ENCODE results near the gene SEPTIN7. TPM values are rescaled to one million over a fixed set of nuclear protein-coding genes. Genes with fewer than 3 reads are reported as not detected.

Gene SEPTIN7
- total RNA-seq, 1 experiment from 2014 or later: 121 TPM

DNA sequence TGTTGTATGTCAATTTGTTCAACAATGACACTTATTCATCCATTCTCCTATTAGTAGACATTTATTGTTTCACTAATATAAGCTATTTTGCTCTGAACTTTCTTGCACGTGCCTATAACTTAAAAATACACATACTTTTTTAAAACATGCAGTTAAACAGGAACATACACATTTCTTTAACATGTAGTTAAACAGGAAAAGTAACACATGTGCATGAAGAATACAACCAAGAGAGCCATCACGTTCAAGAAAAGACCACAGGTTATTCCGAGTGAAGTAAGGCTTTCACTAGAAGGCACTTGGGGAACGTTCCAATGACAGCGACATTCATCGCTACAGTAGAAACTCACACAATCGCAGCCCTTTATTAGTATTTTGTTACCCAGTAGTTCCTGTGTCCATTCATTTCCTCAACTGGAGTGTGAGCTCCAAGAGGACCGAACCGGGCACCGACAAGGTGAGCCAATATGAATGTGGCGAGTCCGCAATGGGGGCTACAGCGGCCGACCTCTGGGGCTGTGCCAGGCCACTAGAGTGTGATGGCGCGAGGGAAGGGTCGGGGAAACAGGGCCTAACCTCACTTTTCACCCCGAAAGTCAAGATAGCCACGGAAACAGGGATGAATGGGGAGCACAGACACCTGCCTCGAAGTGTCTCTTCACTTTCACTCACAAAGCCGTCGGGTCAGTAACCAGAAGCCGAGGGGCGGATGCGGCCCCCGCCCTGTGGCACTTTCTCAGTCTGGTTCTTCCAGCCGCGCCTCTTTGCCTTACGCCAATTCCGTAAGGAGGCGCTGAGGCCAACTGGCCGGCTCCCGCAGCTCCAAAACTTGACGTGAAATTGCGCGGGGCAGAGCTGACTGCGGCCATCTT lies 775 bp upstream of the SEPTIN7 start:
- Histone ChIP-seq H3K4me2 (ENCODE audit: low read length) (peak overlapping the region; percentile 95), H3K27ac (ENCODE audit: low read length) (peak overlapping the region; percentile 90), H3K9me3 (ENCODE audit: low read length) (no peaks in the 10 kb centered on the region), H3K9ac (ENCODE audit: low read length) (peak overlapping the region; percentile 95), H3K27me3 (ENCODE audit: low read length) (no peaks in the 10 kb centered on the region), H4K20me1 (ENCODE audit: low read length) (peaks cover 25% of the 10 kb centered on the region), H3K79me2 (ENCODE audit: low read length) (peaks cover 46% of the 10 kb centered on the region), H2AFZ (ENCODE audit: low read length) (peak overlapping the region; percentile 86), H3K9me2 (replicated peaks; ENCODE audit: low read length) (no peaks in the 10 kb centered on the region), H3K4me3 (ENCODE audit: low read length) (peak overlapping the region; percentile 80), H3K4me1 (ENCODE audit: insufficient read depth, low read length) (peaks cover 20% of the 10 kb centered on the region), H3K36me3 (ENCODE audit: low read depth, low read length) (no peaks in the 10 kb centered on the region), H3F3A (ENCODE audit: low read length, unreplicated experiment) (no peaks in the 10 kb centered on the region)
- TF ChIP-seq, protein P1, sequence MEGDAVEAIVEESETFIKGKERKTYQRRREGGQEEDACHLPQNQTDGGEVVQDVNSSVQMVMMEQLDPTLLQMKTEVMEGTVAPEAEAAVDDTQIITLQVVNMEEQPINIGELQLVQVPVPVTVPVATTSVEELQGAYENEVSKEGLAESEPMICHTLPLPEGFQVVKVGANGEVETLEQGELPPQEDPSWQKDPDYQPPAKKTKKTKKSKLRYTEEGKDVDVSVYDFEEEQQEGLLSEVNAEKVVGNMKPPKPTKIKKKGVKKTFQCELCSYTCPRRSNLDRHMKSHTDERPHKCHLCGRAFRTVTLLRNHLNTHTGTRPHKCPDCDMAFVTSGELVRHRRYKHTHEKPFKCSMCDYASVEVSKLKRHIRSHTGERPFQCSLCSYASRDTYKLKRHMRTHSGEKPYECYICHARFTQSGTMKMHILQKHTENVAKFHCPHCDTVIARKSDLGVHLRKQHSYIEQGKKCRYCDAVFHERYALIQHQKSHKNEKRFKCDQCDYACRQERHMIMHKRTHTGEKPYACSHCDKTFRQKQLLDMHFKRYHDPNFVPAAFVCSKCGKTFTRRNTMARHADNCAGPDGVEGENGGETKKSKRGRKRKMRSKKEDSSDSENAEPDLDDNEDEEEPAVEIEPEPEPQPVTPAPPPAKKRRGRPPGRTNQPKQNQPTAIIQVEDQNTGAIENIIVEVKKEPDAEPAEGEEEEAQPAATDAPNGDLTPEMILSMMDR (conservative IDR thresholded peaks at IDR 0.05; ENCODE audit: low read depth, low read length): no peak
- no peak for TF ChIP-seq EZH2 (IDR thresholded peaks at IDR 0.05; ENCODE audit: low read length, unreplicated experiment)
- TF ChIP-seq EZH2phosphoT487 (IDR thresholded peaks at IDR 0.05; ENCODE audit: borderline replicate concordance, low read length): no peak
- peak; percentile 82 for DNase-seq
- CTCF ChIA-PET: interaction anchor here (1.0 to 1.4 kb wide), 2 partner anchors 64 to 90 kb away, joined by 3 to 6 read pairs; no protein-coding TSS in a partner anchor
- peak; percentile 51 for ATAC-seq
- POLR2A ChIA-PET (ENCODE audit: unreplicated experiment): interaction anchor here (0.6 to 1.0 kb wide), 2 partner anchors 15 to 81 kb away, joined by 3 to 6 read pairs; no protein-coding TSS in a partner anchor
- TSS peak; percentile 87 for BruUV-seq (replicated peaks)
- intact Hi-C loops (cut with micrococcal nuclease): loop anchor here (1.0 to 2.0 kb wide), 2 partner anchors 41 to 91 kb away; no protein-coding TSS in a partner anchor

DNA sequence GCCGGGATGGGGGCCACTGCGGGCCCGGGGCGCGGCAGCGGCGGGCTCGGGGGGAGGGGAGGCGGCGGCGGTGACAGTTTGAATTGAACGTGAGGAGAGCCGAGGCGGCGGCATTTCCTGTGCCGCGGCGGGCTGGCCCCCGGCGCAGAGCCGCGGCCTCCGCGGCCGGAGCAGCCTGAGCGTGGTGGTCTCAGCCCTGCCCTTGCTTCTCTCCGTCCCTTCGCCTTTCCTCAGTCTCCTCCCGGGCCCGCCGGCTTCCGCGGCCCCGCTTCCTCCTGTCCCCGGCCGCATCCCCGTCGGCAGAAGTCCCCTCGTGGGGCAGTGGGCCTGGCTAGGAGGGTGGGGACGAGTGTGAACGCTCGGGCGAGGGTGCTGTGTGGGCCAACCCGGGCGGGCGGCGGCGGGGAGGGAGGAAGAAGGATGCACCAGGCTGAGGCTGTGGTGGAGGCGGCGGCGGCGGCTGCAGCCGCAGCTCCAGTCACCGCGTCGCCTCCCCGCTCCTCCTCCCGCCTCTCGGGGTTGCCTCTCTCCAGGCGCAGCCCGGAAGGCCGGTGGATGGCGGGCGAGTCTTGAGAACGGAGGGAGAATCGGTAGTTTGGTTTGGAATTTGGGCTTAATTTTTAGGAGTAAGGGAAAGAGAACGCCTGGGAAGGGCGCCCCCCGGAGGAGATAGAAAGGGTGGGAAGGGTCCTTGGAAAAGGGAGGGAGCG lies 690 bp downstream of the SEPTIN7 start:
- peak overlapping the region; percentile 80 for H3K4me3 ChIP-seq (ENCODE audit: low read length)
- H4K20me1 ChIP-seq (ENCODE audit: low read length): peaks cover 34% of the 10 kb centered on the region
- H3K4me1 ChIP-seq (ENCODE audit: insufficient read depth, low read length): peaks cover 20% of the 10 kb centered on the region
- H3K36me3 ChIP-seq (ENCODE audit: low read depth, low read length): no peaks in the 10 kb centered on the region
- peak overlapping the region; percentile 86 for H2AFZ ChIP-seq (ENCODE audit: low read length)
- no peaks in the 10 kb centered on the region for H3K9me2 ChIP-seq (replicated peaks; ENCODE audit: low read length)
- ChIA-PET CTCF (interaction anchor here (0.6 to 1.4 kb wide), 2 partner anchors 92 to 592 kb away, joined by 3 to 6 read pairs; no protein-coding TSS in a partner anchor), POLR2A (ENCODE audit: unreplicated experiment) (interaction anchor here (0.6 kb wide), 3 partner anchors 97 to 815 kb away, joined by 3 read pairs; no protein-coding TSS in a partner anchor)
- no peaks in the 10 kb centered on the region for H3K9me3 ChIP-seq (ENCODE audit: low read length)
- H3K4me2 ChIP-seq (ENCODE audit: low read length): peak overlapping the region; percentile 97
- H3F3A ChIP-seq (ENCODE audit: low read length, unreplicated experiment): no peaks in the 10 kb centered on the region
- DNase-seq: peak; percentile 43
- intact Hi-C loops (cut with micrococcal nuclease): loop anchor here (1.0 to 2.0 kb wide), 2 partner anchors 39 to 105 kb away; no protein-coding TSS in a partner anchor
- H3K27me3 ChIP-seq (ENCODE audit: low read length): no peaks in the 10 kb centered on the region
- peaks cover 61% of the 10 kb centered on the region for H3K79me2 ChIP-seq (ENCODE audit: low read length)
- peak overlapping the region; percentile 90 for H3K27ac ChIP-seq (ENCODE audit: low read length)
- peak; percentile 45 for ATAC-seq
- H3K9ac ChIP-seq (ENCODE audit: low read length): peak overlapping the region; percentile 95
- TF ChIP-seq EZH2 (IDR thresholded peaks at IDR 0.05; ENCODE audit: low read length, unreplicated experiment) (no peak), EZH2phosphoT487 (IDR thresholded peaks at IDR 0.05; ENCODE audit: borderline replicate concordance, low read length) (no peak)
- TF ChIP-seq, protein P1 (conservative IDR thresholded peaks at IDR 0.05; ENCODE audit: low read depth, low read length): peak; percentile 69
- BruUV-seq (replicated peaks): no TSS peak

All from PC-3 (cell line).